HG03432 (cell line): ENCODE measurements around the gene CHST2.
A peak's percentile ranks its signal among the peaks of the same experiment; 100 is the strongest.

Experiments used
- ATAC-seq: cut with Tn5 transposase; IDR thresholded peaks from one replicate; pipeline ENCODE4 v1.9.1; 2021; ENCODE audit warnings: mild to moderate bottlenecking, moderate library complexity; ENCODE audit not compliant: unreplicated experiment

CHST2 gene

GRCh38 chr3:143165211-143165610, 45.6 kb downstream of the CHST2 start:
- peak; percentile 53 for ATAC-seq

DNA sequence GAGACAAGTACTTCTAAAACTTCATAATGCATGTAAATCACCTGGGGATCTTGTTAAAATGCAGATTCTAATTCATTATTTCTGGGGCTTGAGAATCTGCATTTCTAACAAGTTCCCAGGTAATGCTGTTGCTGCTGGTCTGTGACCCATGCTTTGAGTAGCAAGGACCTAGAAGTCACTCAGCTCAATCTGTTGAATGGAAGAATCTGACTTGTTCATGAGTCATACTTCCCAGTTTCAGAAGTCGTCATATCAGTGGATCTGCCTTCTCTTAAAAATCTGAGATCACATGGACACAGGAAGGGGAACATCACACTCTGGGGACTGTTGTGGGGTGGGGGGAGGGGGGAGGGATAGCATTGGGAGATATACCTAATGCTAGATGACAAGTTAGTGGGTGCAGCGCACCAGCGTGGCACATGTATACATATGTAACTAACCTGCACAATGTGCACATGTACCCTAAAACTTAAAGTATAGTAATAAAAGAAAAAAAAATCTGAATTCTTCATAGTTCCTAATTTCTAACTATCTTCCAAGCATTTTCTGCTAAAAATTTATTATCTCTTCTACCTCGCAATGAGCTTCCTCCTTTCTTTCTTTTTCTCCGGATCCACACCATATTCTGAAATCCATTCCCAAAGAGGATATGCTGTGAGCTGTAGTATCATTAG, 46.2 kb downstream of the CHST2 start:
- peak; percentile 78 for ATAC-seq

GRCh38 chr3:143166376-143166775, 46.8 kb downstream of the CHST2 start:
- no peak for ATAC-seq

DNA sequence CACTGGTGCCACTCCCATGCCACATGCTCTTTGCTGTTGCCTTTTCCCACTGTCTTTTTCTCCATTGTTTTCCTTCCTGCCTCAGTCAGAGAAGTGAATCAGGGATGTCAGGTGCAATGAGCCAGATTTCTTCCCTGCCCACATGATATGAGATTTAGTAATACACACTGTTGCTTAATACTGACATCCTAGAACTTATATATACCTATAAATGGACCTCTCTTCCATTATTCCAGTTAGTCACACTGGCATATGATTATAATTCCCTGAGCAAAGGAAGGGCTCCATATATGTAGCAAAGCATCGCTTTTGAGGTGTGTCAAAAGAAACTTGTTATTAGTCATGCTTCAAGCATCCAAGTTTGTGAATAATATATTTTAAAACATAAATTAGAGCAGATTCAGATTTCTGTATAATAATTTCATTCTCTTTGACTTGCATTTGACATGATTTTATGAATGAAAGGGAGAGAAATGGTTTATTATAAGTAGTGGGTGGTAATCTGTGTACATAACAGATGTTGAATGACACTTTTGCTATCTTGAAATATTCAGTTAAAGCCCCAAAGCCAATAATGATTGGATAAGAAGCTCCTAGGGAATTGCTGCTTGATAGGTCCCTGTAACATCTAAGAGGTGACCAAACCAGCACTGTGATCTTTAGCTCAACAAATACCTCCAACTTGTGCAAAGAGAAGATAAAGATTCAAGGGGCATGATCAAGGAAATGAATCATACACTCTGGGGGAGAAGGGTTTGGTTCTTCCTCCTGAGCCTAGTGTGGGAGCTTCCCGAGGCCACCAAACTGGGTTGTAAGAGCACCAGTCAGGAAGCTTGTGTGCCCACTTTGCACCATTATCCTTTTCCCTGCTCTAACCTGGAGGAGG, 48.6 kb downstream of the CHST2 start:
- ATAC-seq: no peak

- no peak for ATAC-seq
Measured at GRCh38 chr3:143168855-143169192, 49.3 kb downstream of the CHST2 start.

DNA sequence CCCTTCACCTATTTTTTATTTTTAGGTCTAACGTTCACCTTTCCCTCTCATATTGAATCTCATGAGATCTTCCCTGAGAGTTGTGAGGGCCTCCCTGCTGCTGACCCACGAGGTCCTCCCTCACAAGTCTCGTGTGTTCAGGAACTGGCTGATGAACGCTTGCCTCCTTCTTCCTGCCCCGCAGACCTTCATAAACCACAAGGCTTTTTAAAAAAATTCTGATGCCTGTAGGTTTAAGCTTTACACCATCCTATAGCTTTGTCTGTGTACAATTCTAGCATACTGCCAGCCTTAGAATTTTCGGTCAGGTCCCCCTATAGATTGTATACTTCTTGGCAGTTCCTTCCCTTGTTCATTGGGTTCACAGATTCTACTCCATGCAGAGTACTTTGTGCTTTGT, 50.5 kb downstream of the CHST2 start:
- no peak for ATAC-seq

GRCh38 chr3:143170676-143171075, 51.1 kb downstream of the CHST2 start:
- peak; percentile 12 for ATAC-seq

GRCh38 chr3:143171141-143171980, 51.8 kb downstream of the CHST2 start:
- peak; percentile 83 for ATAC-seq

DNA sequence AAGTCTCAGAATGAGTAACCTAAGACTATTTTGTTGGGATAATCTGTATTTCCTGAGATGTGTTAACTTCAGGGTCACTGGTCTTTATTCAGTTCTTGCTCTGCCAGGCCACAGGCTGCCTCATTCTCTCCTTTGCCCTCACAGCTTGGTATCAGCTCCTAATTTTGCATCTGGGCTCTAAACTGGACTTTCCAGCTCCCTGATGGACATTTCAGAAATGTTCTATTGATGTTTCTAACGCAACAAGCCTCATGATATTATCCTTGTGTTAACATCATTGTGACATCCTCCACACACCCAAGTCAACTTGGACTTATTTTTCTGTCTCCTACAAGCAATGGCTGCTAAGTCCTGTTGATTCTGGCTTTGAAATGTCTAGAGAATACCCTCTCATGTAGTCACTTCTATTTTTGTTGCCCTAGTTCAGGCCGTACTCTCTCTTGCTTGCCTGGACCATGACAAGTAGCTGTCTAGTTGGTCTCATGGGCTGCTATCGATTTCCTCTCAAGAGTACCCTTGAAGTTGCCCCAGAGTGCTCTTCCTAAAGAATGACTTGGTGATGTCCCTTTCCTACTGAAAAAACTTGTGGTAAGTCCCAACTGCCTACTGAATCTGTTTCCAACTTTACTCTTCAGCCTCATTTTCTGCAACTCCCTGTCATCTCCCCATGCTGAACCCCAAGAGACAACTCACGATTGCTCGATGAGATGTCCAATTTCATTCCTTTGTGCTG, 52.7 kb downstream of the CHST2 start:
- ATAC-seq: no peak

- ATAC-seq: no peak
Measured at GRCh38 chr3:143172795-143173145, 53.2 kb downstream of the CHST2 start.

DNA sequence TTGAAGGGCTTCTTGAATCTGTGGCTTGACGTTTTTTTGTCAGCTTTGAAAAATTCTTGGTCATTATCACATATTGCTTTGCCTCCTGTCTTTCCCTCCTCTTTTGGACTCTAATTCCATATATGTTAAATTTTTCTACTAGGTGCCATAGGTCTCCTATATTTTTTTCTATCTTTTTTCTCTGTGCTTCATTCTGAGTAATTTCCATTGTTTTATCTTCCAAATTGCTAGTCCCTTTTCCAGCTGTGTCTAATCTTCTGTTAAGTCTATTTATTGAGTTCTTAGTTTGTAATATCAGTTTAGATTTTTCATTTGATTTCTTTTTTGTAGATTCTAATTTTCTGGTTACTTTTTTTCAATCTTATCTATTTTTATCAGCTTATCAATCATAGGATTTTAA, 53.7 kb downstream of the CHST2 start:
- no peak for ATAC-seq
